HL-60 (cell line): ENCODE data around the gene OPN3.

Source experiments
- CTCF ChIP-seq: IDR thresholded peaks from one replicate; pipeline ENCODE4 v1.5.1; 2011; ENCODE audit warnings: low read length, control low read depth, inconsistent platforms; ENCODE audit not compliant: insufficient read depth
- POLR2AphosphoS5 ChIP-seq: IDR thresholded peaks from 2 replicates; pipeline ENCODE4 v1.6.1; 2012; ENCODE audit warnings: low read depth

DNA sequence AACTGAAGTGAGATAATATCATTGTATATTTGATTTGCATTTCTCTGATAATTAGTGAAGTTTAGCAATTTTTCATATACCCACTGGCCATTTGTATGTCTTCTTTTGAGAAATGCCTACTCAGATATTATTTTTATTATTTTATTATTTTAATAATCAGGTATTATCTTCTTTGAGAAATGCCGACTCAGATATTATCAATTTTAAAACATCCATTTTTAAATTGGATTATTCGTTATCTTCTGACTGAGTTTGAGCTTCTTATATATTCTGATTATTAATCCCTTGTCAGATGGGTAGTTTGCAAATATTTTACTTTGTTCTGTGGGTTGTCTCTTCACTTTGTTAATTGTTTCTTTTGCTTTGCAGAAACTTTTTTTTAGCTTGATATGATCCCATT is 70.3 kb downstream of the OPN3 start:
- TF ChIP-seq POLR2AphosphoS5 (no peak), CTCF (no peak)
